ENCODE results near the gene PPM1F.
"Not testable (repeated sequence)": the region's sequence is repeated elsewhere in the genome, so short reads cannot be mapped to it uniquely, and the experiment has no call there.

Gene PPM1F

DNA sequence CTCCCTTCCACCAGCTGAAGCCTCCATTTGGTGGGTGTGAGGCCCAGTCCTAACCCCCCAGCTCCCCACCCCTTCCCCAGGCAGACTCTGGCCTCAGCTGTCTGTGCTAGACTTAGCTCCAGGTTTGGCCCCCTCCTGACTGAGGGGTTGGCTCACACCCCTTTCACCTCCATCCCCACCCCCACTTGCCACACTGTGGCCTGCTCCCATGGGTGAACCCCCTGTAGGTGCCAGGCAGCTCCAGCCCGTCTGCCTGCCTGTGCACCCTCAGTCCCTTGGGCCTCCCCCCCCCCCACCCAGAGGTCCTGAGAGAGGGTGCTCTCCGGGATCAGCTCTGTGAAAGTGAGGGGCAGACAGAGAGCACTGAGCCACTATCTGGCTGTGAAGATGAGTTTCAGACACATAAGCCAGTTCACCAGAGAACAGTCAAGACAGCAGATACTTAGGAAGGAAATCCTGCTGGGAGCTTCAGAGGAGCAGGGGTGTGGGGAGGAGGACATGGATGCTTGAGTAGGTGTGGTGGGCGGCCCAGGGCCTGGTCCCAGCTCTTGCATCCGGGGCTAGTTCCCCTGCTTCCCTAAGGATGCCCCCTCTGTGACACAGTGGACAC lies 36.2 kb downstream of the PPM1F start:
- H3K18ac ChIP-seq (ENCODE audit: low read length) = no peak overlapping the region
- no CpG with 5 or more reads among the region's 4 CpGs for WGBS, 2 donors (ENCODE audit: extremely low coverage in 2 of 2, insufficient read length in 2 of 2, insufficient replicate concordance in 1 of 2)
- H2BK5ac ChIP-seq (ENCODE audit: low read length) = no peak overlapping the region
- no peak for DNase-seq (ENCODE audit: low spot score)
- no peak overlapping the region for H2BK120ac ChIP-seq (ENCODE audit: low read depth, low read length)
- H3K4me1 ChIP-seq (ENCODE audit: control insufficient read depth in 2 of 2, insufficient read depth in 1 of 2, low read depth in 1 of 2, low read length in 2 of 2) = peaks cover 12 to 28% of the 10 kb centered on the region in 2 donors
- no peaks in the 10 kb centered on the region for H3K27me3 ChIP-seq (ENCODE audit: control insufficient read depth in 3 of 3, insufficient read depth in 3 of 3, low read depth in 1 of 3, low read length in 3 of 3)
- no peak overlapping the region for H3K4ac ChIP-seq (ENCODE audit: low read length)
- H3K4me3 ChIP-seq (ENCODE audit: low read length in 2 of 2) = no peak overlapping the region
- no peak overlapping the region for H4K8ac ChIP-seq (ENCODE audit: low read depth, low read length)
- H3K9me3 ChIP-seq (replicated peaks in 1 of 2; ENCODE audit: control insufficient read depth in 2 of 2, insufficient read depth in 1 of 2, low read depth in 1 of 2, low read length in 2 of 2) = no peaks in the 10 kb centered on the region
- no peaks in the 10 kb centered on the region for H3K79me1 ChIP-seq (ENCODE audit: low read depth, low read length)
- no peak overlapping the region for H2AK5ac ChIP-seq (ENCODE audit: low read depth, low read length)
- H3K4me2 ChIP-seq (ENCODE audit: insufficient read depth, low read length, poor library complexity, severe bottlenecking) = no peak overlapping the region
- no peak overlapping the region for H2BK12ac ChIP-seq (ENCODE audit: low read length)
- H3K9ac ChIP-seq (ENCODE audit: low read depth, low read length, poor library complexity) = peak overlapping the region; percentile 38
- no peak overlapping the region for H2AFZ ChIP-seq (ENCODE audit: low read length)
- no peak overlapping the region for H2BK15ac ChIP-seq (ENCODE audit: low read length)
- no peak overlapping the region for H3K14ac ChIP-seq (ENCODE audit: low read length)
- peak overlapping the region; percentile 25 for H3K23ac ChIP-seq (ENCODE audit: low read depth, low read length, poor library complexity)
- H3K27ac ChIP-seq (replicated peaks; ENCODE audit: low read length) = no peak overlapping the region
- H3K36me3 ChIP-seq (replicated peaks in 1 of 2; ENCODE audit: control insufficient read depth in 2 of 2, insufficient read depth in 2 of 2, low read length in 2 of 2) = no peaks in the 10 kb centered on the region
- no peak overlapping the region for H4K91ac ChIP-seq (ENCODE audit: low read depth, low read length, poor library complexity)

DNA sequence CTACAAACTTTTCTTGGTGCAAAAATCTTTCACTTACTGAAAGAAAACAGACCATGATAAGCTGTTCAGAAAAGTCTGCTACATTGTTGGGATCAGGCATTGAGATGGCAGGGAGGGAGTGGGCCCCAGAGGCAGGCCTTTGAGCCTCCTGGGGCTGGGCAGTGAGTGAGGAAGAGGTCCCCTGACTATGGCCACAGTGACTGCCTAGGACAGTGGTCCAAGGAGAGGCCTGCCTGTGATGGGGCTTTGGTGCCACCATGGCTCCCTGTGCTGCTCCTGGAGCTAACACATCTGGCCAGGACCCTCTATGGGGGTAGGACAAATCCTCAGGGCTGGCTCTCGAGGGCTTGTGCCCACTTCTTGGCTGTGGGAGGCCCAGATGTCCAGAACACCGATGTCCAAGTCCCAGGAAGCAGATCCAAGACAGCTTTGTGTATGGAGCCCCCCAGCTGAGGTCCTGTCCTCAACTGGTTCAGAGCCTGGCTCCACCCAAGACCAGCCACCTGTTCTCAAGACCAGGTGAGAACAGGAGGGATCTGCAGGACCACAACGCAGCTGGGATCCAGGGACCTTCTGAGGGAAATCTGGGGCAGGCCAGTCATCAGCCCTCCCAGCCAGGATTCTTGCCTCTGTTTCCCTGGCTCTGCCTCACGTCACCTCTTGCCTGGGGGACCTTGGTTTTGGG lies 36.9 kb downstream of the PPM1F start:
- H4K91ac ChIP-seq (ENCODE audit: low read depth, low read length, poor library complexity) = no peak overlapping the region
- no CpG with 5 or more reads among the region's 4 CpGs for WGBS, 2 donors (ENCODE audit: extremely low coverage in 2 of 2, insufficient read length in 2 of 2, insufficient replicate concordance in 1 of 2)
- H3K36me3 ChIP-seq (replicated peaks in 1 of 2; ENCODE audit: control insufficient read depth in 2 of 2, insufficient read depth in 2 of 2, low read length in 2 of 2) = no peaks in the 10 kb centered on the region
- H3K27me3 ChIP-seq (ENCODE audit: control insufficient read depth in 3 of 3, insufficient read depth in 3 of 3, low read depth in 1 of 3, low read length in 3 of 3) = no peaks in the 10 kb centered on the region
- H2BK5ac ChIP-seq (ENCODE audit: low read length) = no peak overlapping the region
- H3K18ac ChIP-seq (ENCODE audit: low read length) = peak overlapping the region; percentile 59
- H3K4ac ChIP-seq (ENCODE audit: low read length) = no peak overlapping the region
- H3K4me1 ChIP-seq (ENCODE audit: control insufficient read depth in 2 of 2, insufficient read depth in 1 of 2, low read depth in 1 of 2, low read length in 2 of 2) = peaks cover 6 to 22% of the 10 kb centered on the region in 2 donors
- no peak overlapping the region for H3K27ac ChIP-seq (replicated peaks; ENCODE audit: low read length)
- H2AK5ac ChIP-seq (ENCODE audit: low read depth, low read length) = no peak overlapping the region
- no peak overlapping the region for H2AFZ ChIP-seq (ENCODE audit: low read length)
- H2BK15ac ChIP-seq (ENCODE audit: low read length) = peak overlapping the region; percentile 69
- H2BK120ac ChIP-seq (ENCODE audit: low read depth, low read length) = no peak overlapping the region
- H3K9me3 ChIP-seq (replicated peaks in 1 of 2; ENCODE audit: control insufficient read depth in 2 of 2, insufficient read depth in 1 of 2, low read depth in 1 of 2, low read length in 2 of 2) = no peaks in the 10 kb centered on the region
- peak overlapping the region; percentile 38 for H3K9ac ChIP-seq (ENCODE audit: low read depth, low read length, poor library complexity)
- no peak for DNase-seq (ENCODE audit: low spot score)
- no peak overlapping the region for H4K8ac ChIP-seq (ENCODE audit: low read depth, low read length)
- no peak overlapping the region for H3K4me2 ChIP-seq (ENCODE audit: insufficient read depth, low read length, poor library complexity, severe bottlenecking)
- no peaks in the 10 kb centered on the region for H3K79me1 ChIP-seq (ENCODE audit: low read depth, low read length)
- no peak overlapping the region for H3K14ac ChIP-seq (ENCODE audit: low read length)
- no peak overlapping the region for H2BK12ac ChIP-seq (ENCODE audit: low read length)
- no peak overlapping the region for H3K23ac ChIP-seq (ENCODE audit: low read depth, low read length, poor library complexity)
- no peak overlapping the region for H3K4me3 ChIP-seq (ENCODE audit: low read length in 2 of 2)

DNA sequence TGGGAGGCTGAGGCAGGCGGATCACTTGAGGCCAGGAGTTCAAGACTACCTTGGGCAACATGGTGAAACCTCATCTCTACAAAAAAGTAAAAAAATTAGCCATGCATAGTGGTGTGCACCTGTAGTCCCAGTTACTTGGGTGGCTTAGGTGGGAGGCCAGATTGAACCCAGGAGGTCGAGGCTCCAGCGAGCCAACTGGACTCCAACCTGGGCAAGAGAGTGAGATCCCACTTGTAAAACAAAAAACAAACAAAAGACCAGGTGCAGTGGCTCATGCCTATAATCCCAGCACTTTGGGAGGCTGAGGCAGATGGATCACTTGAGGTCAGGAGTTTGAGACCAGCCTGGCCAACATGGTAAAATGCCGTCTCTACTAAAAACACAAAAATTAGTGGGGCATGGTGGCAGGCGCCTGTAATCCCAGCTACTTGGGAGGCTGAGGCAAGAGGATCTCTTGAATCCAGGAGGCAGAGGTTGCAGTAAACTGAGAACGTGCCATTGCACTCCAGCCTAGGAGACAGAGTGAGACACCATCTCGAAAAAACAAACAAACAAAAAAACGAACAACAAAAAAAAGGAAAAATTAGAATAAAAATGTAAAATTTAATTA lies 38.5 kb downstream of the PPM1F start:
- H3K9me3 ChIP-seq (replicated peaks in 1 of 2; ENCODE audit: control insufficient read depth in 2 of 2, insufficient read depth in 1 of 2, low read depth in 1 of 2, low read length in 2 of 2); H3K18ac ChIP-seq (ENCODE audit: low read length); H3K9ac ChIP-seq (ENCODE audit: low read depth, low read length, poor library complexity); H3K14ac ChIP-seq (ENCODE audit: low read length); H2BK5ac ChIP-seq (ENCODE audit: low read length); H2AFZ ChIP-seq (ENCODE audit: low read length); H3K4me2 ChIP-seq (ENCODE audit: insufficient read depth, low read length, poor library complexity, severe bottlenecking); H3K79me1 ChIP-seq (ENCODE audit: low read depth, low read length); H3K36me3 ChIP-seq (replicated peaks in 1 of 2; ENCODE audit: control insufficient read depth in 2 of 2, insufficient read depth in 2 of 2, low read length in 2 of 2); H3K27me3 ChIP-seq (ENCODE audit: control insufficient read depth in 3 of 3, insufficient read depth in 3 of 3, low read depth in 1 of 3, low read length in 3 of 3); H2BK15ac ChIP-seq (ENCODE audit: low read length); H3K4ac ChIP-seq (ENCODE audit: low read length); DNase-seq (ENCODE audit: low spot score); H3K27ac ChIP-seq (replicated peaks; ENCODE audit: low read length); H2BK12ac ChIP-seq (ENCODE audit: low read length); H3K4me1 ChIP-seq (ENCODE audit: control insufficient read depth in 2 of 2, insufficient read depth in 1 of 2, low read depth in 1 of 2, low read length in 2 of 2); H4K91ac ChIP-seq (ENCODE audit: low read depth, low read length, poor library complexity); H3K4me3 ChIP-seq (ENCODE audit: low read length in 2 of 2); H2AK5ac ChIP-seq (ENCODE audit: low read depth, low read length); H3K23ac ChIP-seq (ENCODE audit: low read depth, low read length, poor library complexity); H4K8ac ChIP-seq (ENCODE audit: low read depth, low read length); H2BK120ac ChIP-seq (ENCODE audit: low read depth, low read length): not testable (repeated sequence)
- no CpG with 5 or more reads among the region's 8 CpGs for WGBS, 2 donors (ENCODE audit: extremely low coverage in 2 of 2, insufficient read length in 2 of 2, insufficient replicate concordance in 1 of 2)

DNA sequence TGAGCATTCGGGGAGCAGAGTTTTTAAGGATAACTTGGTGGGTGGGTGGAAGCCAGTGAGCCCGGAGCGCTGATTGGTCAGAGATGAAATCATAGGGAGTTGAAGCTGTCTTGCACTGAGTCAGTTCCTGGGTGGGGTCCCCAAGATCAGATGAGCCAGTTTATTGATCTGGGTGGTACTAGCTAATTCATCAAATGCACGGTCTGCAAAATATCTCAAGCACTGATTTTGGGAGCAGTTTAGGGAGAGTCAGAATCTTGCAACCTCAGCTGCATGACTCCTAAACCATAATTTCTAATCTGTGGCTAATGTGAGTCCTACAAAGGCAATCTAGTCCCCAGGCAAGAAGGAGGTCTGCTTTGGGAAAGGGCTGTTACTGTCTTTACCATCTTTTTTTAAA lies 42.3 kb downstream of the PPM1F start:
- H3K4ac ChIP-seq (ENCODE audit: low read length); H3K23ac ChIP-seq (ENCODE audit: low read depth, low read length, poor library complexity); H2AK5ac ChIP-seq (ENCODE audit: low read depth, low read length); H3K27ac ChIP-seq (replicated peaks; ENCODE audit: low read length); H3K9me3 ChIP-seq (replicated peaks in 1 of 2; ENCODE audit: control insufficient read depth in 2 of 2, insufficient read depth in 1 of 2, low read depth in 1 of 2, low read length in 2 of 2); H3K79me1 ChIP-seq (ENCODE audit: low read depth, low read length); H3K36me3 ChIP-seq (replicated peaks in 1 of 2; ENCODE audit: control insufficient read depth in 2 of 2, insufficient read depth in 2 of 2, low read length in 2 of 2); DNase-seq (ENCODE audit: low spot score); H2AFZ ChIP-seq (ENCODE audit: low read length); H2BK12ac ChIP-seq (ENCODE audit: low read length); H3K9ac ChIP-seq (ENCODE audit: low read depth, low read length, poor library complexity); H3K4me2 ChIP-seq (ENCODE audit: insufficient read depth, low read length, poor library complexity, severe bottlenecking); H2BK120ac ChIP-seq (ENCODE audit: low read depth, low read length); H3K4me1 ChIP-seq (ENCODE audit: control insufficient read depth in 2 of 2, insufficient read depth in 1 of 2, low read depth in 1 of 2, low read length in 2 of 2); H4K91ac ChIP-seq (ENCODE audit: low read depth, low read length, poor library complexity); H3K27me3 ChIP-seq (ENCODE audit: control insufficient read depth in 3 of 3, insufficient read depth in 3 of 3, low read depth in 1 of 3, low read length in 3 of 3); H2BK5ac ChIP-seq (ENCODE audit: low read length); H3K18ac ChIP-seq (ENCODE audit: low read length); H2BK15ac ChIP-seq (ENCODE audit: low read length); H4K8ac ChIP-seq (ENCODE audit: low read depth, low read length); H3K14ac ChIP-seq (ENCODE audit: low read length); H3K4me3 ChIP-seq (ENCODE audit: low read length in 2 of 2): not testable (repeated sequence)
- WGBS, 2 donors (ENCODE audit: extremely low coverage in 2 of 2, insufficient read length in 2 of 2, insufficient replicate concordance in 1 of 2) = no CpG with 5 or more reads among the region's 4 CpGs

Data from neuronal stem cell (in vitro differentiated cells).